GM10266 (cell line): Measurements from ENCODE around the gene CWC27.

Experiments used
- DNase-seq: peaks from one replicate; pipeline ENCODE4 v3.0.0; 2012; ENCODE audit errors: extremely low spot score
- CTCF ChIP-seq: IDR thresholded peaks from 2 replicates; pipeline ENCODE4 v1.5.1; 2012; ENCODE audit warnings: mild to moderate bottlenecking, low read depth; ENCODE audit not compliant: control insufficient read depth, insufficient read depth; ENCODE audit errors: missing control alignments

The CWC27 gene

GRCh38 chr5:65050140-65050539 is 281.4 kb downstream of the CWC27 start:
- DNase-seq: no peak
- no peak for TF ChIP-seq CTCF

GRCh38 chr5:65050826-65051498 is 282.2 kb downstream of the CWC27 start:
- DNase-seq: no peak
- no peak for TF ChIP-seq CTCF

GRCh38 chr5:65055938-65056337 is 287.2 kb downstream of the CWC27 start:
- no peak for TF ChIP-seq CTCF
- no peak for DNase-seq

GRCh38 chr5:65059681-65060598 is 291.2 kb downstream of the CWC27 start:
- TF ChIP-seq CTCF: no peak
- no peak for DNase-seq

- no peak for TF ChIP-seq CTCF
- DNase-seq: no peak
Observed at GRCh38 chr5:65061250-65061973, 292.7 kb downstream of the CWC27 start.

GRCh38 chr5:65061974-65062353 is 293.2 kb downstream of the CWC27 start:
- peak; percentile 32 for DNase-seq
- no peak for TF ChIP-seq CTCF
